Activated T-helper 17 cell treated with anti-CD3 and anti-CD28 coated beads, Interleukin-2, amount 50 U/mL, for 72 hours (primary cell): Measurements from ENCODE around the gene NBPF11. TPM values are rescaled to one million over a fixed set of nuclear protein-coding genes. Genes with fewer than 3 reads are reported as not detected.
A peak's percentile ranks its signal among the peaks of the same experiment; 100 is the strongest.
"Not testable (repeated sequence)": the region's sequence is repeated elsewhere in the genome, so short reads cannot be mapped to it uniquely, and the experiment has no call there.

Experiments
- ATAC-seq: fragments of 150-1000 bp; cut with Tn5 transposase; replicated peaks from 2 replicates; pipeline ENCODE4 v1.10.0; 2021; ENCODE audit warnings: mild to moderate bottlenecking, moderate library complexity
- H3K27ac Mint-ChIP-seq: one replicate; pipeline ENCODE4 v1.8.0; 2022; ENCODE audit warnings: mixed read lengths
- H3K27me3 Mint-ChIP-seq: one replicate; pipeline ENCODE4 v1.8.0; 2022; ENCODE audit warnings: mixed read lengths
- H3K36me3 Mint-ChIP-seq: one replicate; pipeline ENCODE4 v1.8.0; 2022; ENCODE audit warnings: low read depth, mild to moderate bottlenecking, mixed read lengths
- H3K4me1 Mint-ChIP-seq: one replicate; pipeline ENCODE4 v1.8.0; 2022; ENCODE audit warnings: mixed read lengths
- H3K4me3 Mint-ChIP-seq: one replicate; pipeline ENCODE4 v1.8.0; 2022; ENCODE audit warnings: mild to moderate bottlenecking, mixed read lengths
- H3K9me3 Mint-ChIP-seq: one replicate; pipeline ENCODE4 v1.8.0; 2022; ENCODE audit warnings: mixed read lengths
- total RNA-seq, 2 donors: library from RNA; stranded (reverse); gene quantifications; one replicate each; pipeline ENCODE4 v1.2.3, GENCODE V29; 2022

The NBPF11 gene
- total RNA-seq, 2 donors from 2014 or later, result 9.0 to 11.7 TPM

GRCh38 chr1:148095732-148096131 lies 56.3 kb downstream of the NBPF11 start:
- not testable (repeated sequence) for H3K27ac Mint-ChIP-seq, H3K4me3 Mint-ChIP-seq, ATAC-seq, H3K36me3 Mint-ChIP-seq, H3K27me3 Mint-ChIP-seq, H3K9me3 Mint-ChIP-seq, H3K4me1 Mint-ChIP-seq

GRCh38 chr1:148086196-148086595 lies 65.9 kb downstream of the NBPF11 start:
- not testable (repeated sequence) for H3K36me3 Mint-ChIP-seq, ATAC-seq, H3K9me3 Mint-ChIP-seq, H3K4me1 Mint-ChIP-seq, H3K27me3 Mint-ChIP-seq, H3K27ac Mint-ChIP-seq, H3K4me3 Mint-ChIP-seq

GRCh38 chr1:148081205-148081604 lies 70.9 kb downstream of the NBPF11 start:
- H3K27ac Mint-ChIP-seq, H3K4me1 Mint-ChIP-seq, H3K9me3 Mint-ChIP-seq, H3K4me3 Mint-ChIP-seq, H3K36me3 Mint-ChIP-seq, H3K27me3 Mint-ChIP-seq: not testable (repeated sequence)
- peak; percentile 57 for ATAC-seq

- not testable (repeated sequence) for H3K27ac Mint-ChIP-seq, H3K27me3 Mint-ChIP-seq, H3K4me3 Mint-ChIP-seq, H3K4me1 Mint-ChIP-seq, H3K9me3 Mint-ChIP-seq, H3K36me3 Mint-ChIP-seq
- peak; percentile 41 for ATAC-seq
These were observed 73.2 kb downstream of the NBPF11 start for GRCh38 chr1:148078632-148079519.

- H3K27ac Mint-ChIP-seq, H3K27me3 Mint-ChIP-seq, H3K9me3 Mint-ChIP-seq, H3K36me3 Mint-ChIP-seq, H3K4me3 Mint-ChIP-seq, H3K4me1 Mint-ChIP-seq: not testable (repeated sequence)
- peak; percentile 11 for ATAC-seq
These were observed 74.0 kb downstream of the NBPF11 start for GRCh38 chr1:148078090-148078489.

- H3K9me3 Mint-ChIP-seq, H3K27me3 Mint-ChIP-seq, H3K27ac Mint-ChIP-seq, H3K4me1 Mint-ChIP-seq, H3K4me3 Mint-ChIP-seq, H3K36me3 Mint-ChIP-seq: not testable (repeated sequence)
- ATAC-seq, result peak; percentile 65
These were observed 74.6 kb downstream of the NBPF11 start for GRCh38 chr1:148077458-148077857.

GRCh38 chr1:148073392-148073791 lies 78.7 kb downstream of the NBPF11 start:
- H3K4me1 Mint-ChIP-seq, H3K27me3 Mint-ChIP-seq, H3K27ac Mint-ChIP-seq, H3K36me3 Mint-ChIP-seq, H3K9me3 Mint-ChIP-seq, H3K4me3 Mint-ChIP-seq: not testable (repeated sequence)
- ATAC-seq, result peak; percentile 82

- not testable (repeated sequence) for H3K9me3 Mint-ChIP-seq, H3K36me3 Mint-ChIP-seq, H3K27me3 Mint-ChIP-seq, H3K4me1 Mint-ChIP-seq, H3K27ac Mint-ChIP-seq, H3K4me3 Mint-ChIP-seq, ATAC-seq
These were observed 83.5 kb downstream of the NBPF11 start for GRCh38 chr1:148068606-148069005.

GRCh38 chr1:148068201-148068600 lies 83.9 kb downstream of the NBPF11 start:
- H3K27me3 Mint-ChIP-seq, H3K27ac Mint-ChIP-seq, H3K9me3 Mint-ChIP-seq, H3K4me3 Mint-ChIP-seq, ATAC-seq, H3K4me1 Mint-ChIP-seq, H3K36me3 Mint-ChIP-seq: not testable (repeated sequence)

GRCh38 chr1:148060294-148060701 lies 91.8 kb downstream of the NBPF11 start:
- H3K27me3 Mint-ChIP-seq, H3K4me1 Mint-ChIP-seq, H3K9me3 Mint-ChIP-seq, H3K36me3 Mint-ChIP-seq, H3K27ac Mint-ChIP-seq: not testable (repeated sequence)
- H3K4me3 Mint-ChIP-seq, result peak overlapping the region; percentile 67
- peak; percentile 36 for ATAC-seq

GRCh38 chr1:148057384-148057783 lies 94.7 kb downstream of the NBPF11 start:
- H3K9me3 Mint-ChIP-seq, H3K4me1 Mint-ChIP-seq, H3K27ac Mint-ChIP-seq, H3K27me3 Mint-ChIP-seq, H3K4me3 Mint-ChIP-seq, H3K36me3 Mint-ChIP-seq, ATAC-seq: not testable (repeated sequence)

Other genes starting within 250 kb of the NBPF11 start
- not detected for gene GJA8, start 249.5 kb downstream of the NBPF11 start, total RNA-seq
- gene GPR89B, start 223.9 kb downstream of the NBPF11 start, total RNA-seq, result 10 to 100 TPM; 11.0 to 13.1 TPM